ENCODE measurements around the gene TNNT2.
A peak's percentile ranks its signal among the peaks of the same experiment; 100 is the strongest.

TNNT2 gene

DNA sequence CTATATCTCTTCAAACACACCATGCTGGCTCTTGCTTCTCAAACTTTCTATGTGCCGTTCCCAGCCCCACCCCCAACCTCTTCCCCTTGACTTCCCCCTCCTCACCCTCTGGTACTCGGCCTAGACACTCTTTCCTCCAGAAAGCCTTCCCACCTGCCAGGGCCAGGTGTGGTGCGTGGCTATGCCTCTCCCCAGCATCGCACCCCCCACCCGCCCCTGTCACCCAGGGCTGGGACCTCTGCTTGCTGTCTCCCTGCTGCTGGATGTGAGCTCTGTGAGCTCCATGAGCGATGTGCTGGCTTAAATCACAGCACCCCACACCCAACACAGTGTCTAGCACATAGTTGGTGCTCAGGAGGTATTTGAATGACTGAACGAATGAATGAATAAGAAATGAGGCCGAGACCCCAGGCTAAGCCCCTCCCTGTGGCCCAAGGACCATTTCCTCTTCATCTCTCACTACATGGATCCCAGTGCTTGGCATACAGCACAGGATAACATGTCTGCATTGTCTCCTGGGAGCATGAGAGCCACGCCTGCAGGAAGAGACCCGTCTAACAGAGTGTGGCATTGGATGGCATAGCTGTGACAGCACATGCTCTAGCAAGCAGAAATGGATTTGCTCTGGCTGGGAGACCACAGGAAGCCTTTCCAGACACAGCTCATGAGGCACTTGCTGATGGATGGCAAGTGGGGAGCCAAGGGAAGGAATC lies 19.7 kb downstream of the TNNT2 start:
- H3K27me3 Mint-ChIP-seq, result peaks cover 12% of the 10 kb centered on the region
- H3K27ac Mint-ChIP-seq, result no peak overlapping the region
- no peak for DNase-seq
- H3K4me1 Mint-ChIP-seq, result no peaks in the 10 kb centered on the region
- no peaks in the 10 kb centered on the region for H3K9me3 Mint-ChIP-seq
- H3K4me3 Mint-ChIP-seq, result no peak overlapping the region
- no peak for ATAC-seq

DNA sequence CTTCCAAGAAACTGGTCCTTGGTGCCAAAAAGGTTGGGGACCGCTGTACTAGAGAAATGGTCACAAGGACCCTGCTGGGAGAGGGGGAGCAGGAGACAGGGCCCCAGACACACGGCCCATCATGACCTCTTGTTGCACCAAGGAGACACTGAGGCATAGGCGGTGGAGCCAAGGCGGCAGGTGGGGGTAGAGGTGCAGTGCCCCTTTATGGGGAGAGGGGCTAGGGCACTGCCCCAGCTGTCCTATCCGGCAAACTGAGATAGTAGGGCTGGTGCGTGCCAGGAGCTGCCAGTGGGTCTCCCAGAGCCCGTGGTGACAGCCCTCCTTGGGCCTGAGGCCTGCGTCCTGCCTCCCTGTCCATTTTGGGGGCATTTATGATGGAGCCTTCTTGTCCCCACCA lies 20.3 kb downstream of the TNNT2 start:
- H3K4me3 Mint-ChIP-seq, result no peak overlapping the region
- no peak for ATAC-seq
- DNase-seq, result no peak
- no peaks in the 10 kb centered on the region for H3K9me3 Mint-ChIP-seq
- no peak overlapping the region for H3K27ac Mint-ChIP-seq
- no peaks in the 10 kb centered on the region for H3K4me1 Mint-ChIP-seq
- H3K27me3 Mint-ChIP-seq, result peaks cover 8% of the 10 kb centered on the region

DNA sequence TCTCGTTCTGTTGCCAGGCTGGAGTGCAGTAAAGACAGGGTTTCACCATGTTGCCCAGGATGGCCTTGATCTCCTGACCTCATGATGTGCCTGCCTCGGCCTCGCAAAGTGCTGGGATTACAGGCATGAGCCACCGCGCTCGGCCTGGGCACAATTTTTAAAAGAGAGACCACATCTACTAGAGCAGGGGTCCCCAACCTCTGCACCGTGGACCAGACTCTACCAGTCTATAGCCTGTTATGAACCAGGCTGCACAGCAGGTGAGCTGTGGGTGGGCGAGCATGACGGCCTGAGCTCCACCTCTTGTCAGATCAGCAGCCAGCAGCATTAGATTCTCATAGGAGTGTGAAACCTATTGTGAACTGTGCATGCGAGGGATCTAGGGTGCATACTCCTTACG lies 20.8 kb downstream of the TNNT2 start:
- no peaks in the 10 kb centered on the region for H3K9me3 Mint-ChIP-seq

DNA sequence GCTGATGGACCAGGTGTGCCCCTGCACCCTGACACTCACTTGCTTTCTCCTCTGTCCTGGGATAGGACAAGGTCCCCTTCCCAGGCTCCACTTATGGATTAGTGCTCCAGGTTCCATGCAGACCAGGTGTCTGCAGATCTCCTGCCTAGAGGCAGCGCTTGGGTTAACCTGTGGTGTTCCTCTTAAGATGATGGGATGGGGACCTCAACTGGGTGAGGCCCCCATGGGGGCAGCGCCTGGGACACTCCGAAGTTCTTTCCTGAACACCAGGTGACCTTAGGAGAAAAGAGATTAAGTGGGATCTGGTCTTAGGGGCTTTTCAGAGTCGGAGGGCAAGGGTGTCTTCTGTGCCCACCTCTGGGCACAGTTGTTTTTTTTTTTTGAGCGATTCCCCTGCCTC lies 21.2 kb downstream of the TNNT2 start:
- Mint-ChIP-seq H3K9me3 (no peaks in the 10 kb centered on the region), H3K4me3 (no peak overlapping the region), H3K27me3 (no peaks in the 10 kb centered on the region), H3K4me1 (no peaks in the 10 kb centered on the region), H3K27ac (no peak overlapping the region)
- ATAC-seq (no peak), DNase-seq (no peak)

More for the DNA sequence above, 20.8 kb downstream of the TNNT2 start:
- H3K4me3 Mint-ChIP-seq, result no peak overlapping the region
- H3K27ac Mint-ChIP-seq, result no peak overlapping the region
- no peaks in the 10 kb centered on the region for H3K4me1 Mint-ChIP-seq
- no peak for ATAC-seq
- peaks cover 2% of the 10 kb centered on the region for H3K27me3 Mint-ChIP-seq
- no peak for DNase-seq

DNA sequence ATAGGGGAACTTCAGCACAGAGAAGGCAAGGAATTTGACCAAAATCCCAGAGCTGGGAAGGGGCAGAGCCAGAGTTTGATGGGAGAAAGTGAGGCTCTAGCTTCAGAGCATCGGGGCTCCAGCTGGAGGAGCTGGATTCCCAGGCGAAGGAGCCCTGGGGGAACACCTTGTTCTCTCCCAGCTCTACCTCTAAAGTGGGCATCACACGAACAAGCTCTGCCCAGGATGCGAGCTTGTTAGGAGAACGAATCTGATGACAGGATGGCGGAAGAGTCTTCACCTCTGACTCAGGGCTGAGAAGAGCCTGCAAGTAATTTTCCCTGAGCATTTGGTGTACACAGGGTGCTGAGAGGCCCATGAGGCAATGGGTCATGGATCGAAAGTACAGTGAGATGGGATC lies 22.0 kb downstream of the TNNT2 start:
- Mint-ChIP-seq H3K4me1 (no peaks in the 10 kb centered on the region), H3K27me3 (no peaks in the 10 kb centered on the region), H3K9me3 (no peaks in the 10 kb centered on the region), H3K4me3 (no peak overlapping the region), H3K27ac (no peak overlapping the region)
- ATAC-seq (no peak), DNase-seq (no peak)

DNA sequence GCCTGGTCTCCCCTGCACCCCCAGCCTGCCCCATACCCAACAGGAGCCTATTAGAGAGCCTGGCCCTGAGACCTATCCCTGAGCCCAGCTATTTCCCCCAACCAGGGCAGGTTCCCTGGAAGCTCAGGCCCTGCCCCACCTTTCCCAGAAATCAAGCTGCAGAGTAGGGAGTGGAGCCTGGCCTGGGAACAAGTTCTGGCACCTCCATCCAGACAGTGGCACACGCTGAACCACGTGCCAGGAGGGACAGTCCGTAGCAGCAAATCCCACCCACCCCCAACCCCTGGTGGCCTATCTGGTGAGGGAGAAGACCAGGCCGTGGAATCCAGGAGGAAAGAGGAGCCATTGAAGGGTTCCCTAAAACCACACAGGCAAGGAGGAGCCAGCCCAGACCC lies 22.6 kb downstream of the TNNT2 start:
- Mint-ChIP-seq H3K27me3 (no peaks in the 10 kb centered on the region), H3K27ac (no peak overlapping the region), H3K9me3 (no peaks in the 10 kb centered on the region), H3K4me1 (no peaks in the 10 kb centered on the region), H3K4me3 (no peak overlapping the region)
- ATAC-seq, result no peak
- DNase-seq, result no peak

DNA sequence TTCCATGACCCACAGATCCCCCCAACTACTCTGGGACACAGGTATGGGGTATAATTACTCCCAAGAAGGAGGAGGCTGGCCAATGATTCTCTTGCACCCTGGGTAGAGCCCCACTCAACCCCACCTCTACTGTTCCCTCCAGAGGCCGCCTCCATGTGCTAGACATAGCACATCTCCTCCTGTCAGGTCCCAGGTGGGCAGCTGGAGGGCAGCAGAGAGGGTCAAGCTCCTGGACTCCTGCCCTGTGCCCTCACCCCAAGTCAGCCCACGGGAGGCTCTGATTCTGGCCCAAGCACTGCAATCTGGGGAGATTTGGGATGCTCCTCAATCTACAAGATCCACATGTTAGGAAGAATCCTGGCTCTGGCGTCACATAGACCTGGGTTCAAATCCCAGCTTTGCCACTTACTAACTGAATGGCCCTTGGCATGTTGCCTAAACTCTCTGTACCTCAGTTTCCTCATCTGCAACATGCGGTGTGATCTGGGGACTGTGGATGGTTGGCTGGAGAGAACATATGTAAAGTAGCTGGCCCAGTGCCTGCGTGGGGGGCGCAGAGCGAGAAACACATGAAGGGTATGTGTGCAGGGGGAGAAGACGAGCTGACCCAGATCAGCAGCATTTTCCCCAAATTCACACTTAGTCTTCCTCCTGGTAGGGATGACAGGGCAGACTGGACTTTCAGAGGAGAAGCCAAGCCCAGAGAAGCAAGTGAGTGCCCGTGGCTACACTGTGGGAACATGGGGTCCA lies 23.2 kb downstream of the TNNT2 start:
- DNase-seq (no peak), ATAC-seq (no peak)
- Mint-ChIP-seq H3K4me3 (no peak overlapping the region), H3K27ac (peak overlapping the region in 1 of 2 donors; percentile 43), H3K9me3 (no peaks in the 10 kb centered on the region), H3K27me3 (no peaks in the 10 kb centered on the region), H3K4me1 (no peaks in the 10 kb centered on the region)

DNA sequence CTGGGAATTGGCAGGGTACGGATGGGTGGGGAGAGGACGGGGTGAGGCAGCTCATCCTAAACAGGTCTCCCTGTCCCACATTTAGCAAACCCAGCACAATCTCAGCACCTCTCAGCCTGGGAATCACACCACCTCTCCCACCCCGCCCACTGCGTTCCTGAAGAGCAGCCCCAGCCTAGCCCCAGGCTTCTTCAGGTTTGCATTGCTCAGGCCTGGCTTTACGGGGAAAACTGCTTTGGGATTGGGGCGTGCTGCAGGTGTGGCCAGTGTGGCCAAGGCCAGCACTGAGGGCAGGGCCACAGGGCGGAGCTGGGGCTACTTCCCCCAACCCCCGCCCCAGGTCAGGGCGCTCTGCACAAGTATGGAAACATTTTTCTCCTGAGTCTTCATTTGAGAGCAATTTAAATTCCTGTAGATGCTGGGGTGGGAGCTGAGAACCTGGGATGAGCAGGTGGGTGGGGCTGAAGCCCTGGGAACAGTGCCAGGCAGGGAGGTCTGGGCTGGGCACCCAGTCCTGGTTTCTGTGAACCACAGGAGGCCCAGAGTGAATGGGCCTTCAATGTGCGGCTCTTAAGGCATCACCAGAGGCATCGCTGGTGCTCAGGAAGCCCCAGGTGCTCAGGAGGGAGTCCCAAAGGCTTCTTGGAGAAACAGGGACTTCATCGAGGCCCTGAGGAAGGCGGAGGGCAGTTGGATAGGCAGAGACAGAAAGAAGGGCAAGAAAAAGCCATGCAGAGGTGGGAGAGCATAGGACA lies 24.1 kb downstream of the TNNT2 start:
- peaks cover under 1% of the 10 kb centered on the region for H3K27me3 Mint-ChIP-seq
- H3K9me3 Mint-ChIP-seq, result no peaks in the 10 kb centered on the region
- peak overlapping the region in 1 of 2 donors; percentile 23 for H3K27ac Mint-ChIP-seq
- ATAC-seq (no peak), DNase-seq (no peak)
- no peaks in the 10 kb centered on the region for H3K4me1 Mint-ChIP-seq
- H3K4me3 Mint-ChIP-seq, result no peak overlapping the region

DNA sequence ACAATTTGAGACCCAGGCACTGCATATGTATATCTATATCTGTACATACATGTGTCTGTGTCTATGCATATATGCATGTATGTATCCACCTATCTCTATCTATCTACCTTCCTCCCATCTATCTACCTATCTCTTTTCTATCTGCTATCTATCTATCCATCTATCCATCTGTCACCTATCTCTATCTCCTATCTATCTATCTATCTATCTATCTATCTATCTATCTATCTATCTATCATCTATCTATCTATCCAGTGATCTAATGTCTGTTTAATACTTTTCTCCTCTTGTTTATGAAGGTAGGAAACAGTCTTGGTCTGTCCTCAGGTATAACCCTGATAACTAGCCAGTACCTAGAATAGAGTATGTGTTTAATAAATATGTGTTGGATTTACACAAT lies 25.9 kb downstream of the TNNT2 start:
- ATAC-seq, result no peak
- Mint-ChIP-seq H3K27ac (no peak overlapping the region), H3K4me3 (no peak overlapping the region), H3K4me1 (no peaks in the 10 kb centered on the region), H3K27me3 (peaks cover 18% of the 10 kb centered on the region), H3K9me3 (no peaks in the 10 kb centered on the region)
- DNase-seq, result no peak

DNA sequence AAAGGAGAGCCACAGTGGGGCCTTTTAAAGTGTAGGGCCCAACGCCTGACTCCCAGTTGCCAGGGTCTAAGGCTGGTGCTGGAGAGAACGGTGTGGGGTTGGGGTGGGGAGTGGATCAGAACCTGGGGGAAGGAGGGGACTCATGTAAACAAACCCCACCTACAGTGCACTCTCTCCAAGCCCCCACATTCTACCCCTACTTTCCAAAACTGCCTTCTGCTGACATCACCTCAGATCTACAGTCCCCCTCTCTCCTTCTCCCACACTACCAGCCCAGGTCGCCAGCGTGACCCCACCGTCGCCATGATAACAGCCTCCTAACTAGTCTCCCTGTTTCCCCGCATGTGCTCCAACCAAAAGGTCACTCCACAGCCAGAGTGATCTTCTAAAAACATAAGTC lies 26.6 kb downstream of the TNNT2 start:
- Mint-ChIP-seq H3K4me3 (no peak overlapping the region), H3K27ac (no peak overlapping the region), H3K27me3 (peaks cover 18% of the 10 kb centered on the region), H3K9me3 (no peaks in the 10 kb centered on the region), H3K4me1 (no peaks in the 10 kb centered on the region)
- ATAC-seq, result no peak
- no peak for DNase-seq

DNA sequence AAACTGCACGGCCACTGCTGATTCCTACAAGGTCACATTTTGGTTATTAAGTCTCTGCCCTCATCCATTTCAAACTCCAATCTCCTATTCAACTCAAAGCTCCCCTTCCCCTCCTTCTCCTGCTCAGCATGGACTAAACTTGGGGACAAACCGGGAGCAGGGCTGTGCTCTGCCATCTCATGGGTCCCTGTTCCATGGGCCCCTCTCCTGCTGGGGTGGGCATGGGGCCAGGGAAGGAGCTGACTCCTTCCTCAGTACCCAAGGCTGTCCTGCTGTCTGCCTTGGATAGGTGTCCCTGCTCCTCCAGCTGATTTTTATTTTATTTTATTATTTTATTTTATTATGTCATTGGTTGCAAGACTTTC lies 27.1 kb downstream of the TNNT2 start:
- ATAC-seq, result no peak
- no peak overlapping the region for H3K27ac Mint-ChIP-seq
- no peak overlapping the region for H3K4me3 Mint-ChIP-seq
- H3K4me1 Mint-ChIP-seq, result no peaks in the 10 kb centered on the region
- H3K9me3 Mint-ChIP-seq, result no peaks in the 10 kb centered on the region
- H3K27me3 Mint-ChIP-seq, result peaks cover 18% of the 10 kb centered on the region
- DNase-seq, result no peak

DNA sequence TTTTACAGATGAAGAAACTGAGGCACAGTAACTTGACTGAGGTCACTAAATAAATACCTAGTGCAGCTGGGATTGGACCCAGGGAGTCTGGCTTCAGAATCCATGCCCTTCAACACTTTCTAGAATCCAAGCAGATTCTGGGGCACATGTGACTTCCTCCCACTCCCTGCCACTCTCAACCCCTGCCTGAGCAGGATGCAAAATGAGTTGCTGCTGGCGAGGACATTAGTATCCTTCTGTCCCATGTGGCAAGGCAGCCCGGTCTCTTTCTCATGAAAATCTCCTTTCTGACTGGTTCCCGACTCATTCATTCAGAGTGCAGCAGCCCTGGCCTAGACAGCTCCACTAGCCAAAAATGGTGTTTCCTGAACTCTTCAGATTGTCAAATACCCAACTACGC lies 28.4 kb downstream of the TNNT2 start:
- no peak overlapping the region for H3K4me3 Mint-ChIP-seq
- no peaks in the 10 kb centered on the region for H3K9me3 Mint-ChIP-seq
- ATAC-seq (no peak), DNase-seq (no peak)
- H3K27me3 Mint-ChIP-seq, result peaks cover 18% of the 10 kb centered on the region
- H3K27ac Mint-ChIP-seq, result no peak overlapping the region
- H3K4me1 Mint-ChIP-seq, result no peaks in the 10 kb centered on the region

DNA sequence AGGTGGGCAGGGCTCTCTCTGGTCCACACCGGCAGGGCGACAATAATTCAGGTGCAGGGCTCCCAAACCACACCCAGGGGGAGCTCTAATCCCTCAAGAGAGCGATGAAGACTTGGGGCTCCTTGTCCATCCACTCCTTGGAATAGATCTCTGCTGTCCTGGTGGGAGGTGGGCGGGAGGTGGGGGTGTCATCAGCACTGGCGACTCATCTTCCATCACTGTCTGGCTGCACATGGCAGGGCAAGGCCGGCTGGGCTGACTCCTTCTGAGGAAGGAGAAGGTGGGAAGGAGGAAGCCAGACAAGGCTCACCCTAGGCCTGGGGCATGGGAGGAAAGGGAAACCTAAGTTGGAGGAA lies 29.3 kb downstream of the TNNT2 start:
- H3K27me3 Mint-ChIP-seq, result peaks cover 18% of the 10 kb centered on the region
- ATAC-seq, result peak; percentile 68
- peak; percentile 27 to 32 for DNase-seq
- no peaks in the 10 kb centered on the region for H3K9me3 Mint-ChIP-seq
- no peak overlapping the region for H3K27ac Mint-ChIP-seq
- no peak overlapping the region for H3K4me3 Mint-ChIP-seq
- H3K4me1 Mint-ChIP-seq, result no peaks in the 10 kb centered on the region

DNA sequence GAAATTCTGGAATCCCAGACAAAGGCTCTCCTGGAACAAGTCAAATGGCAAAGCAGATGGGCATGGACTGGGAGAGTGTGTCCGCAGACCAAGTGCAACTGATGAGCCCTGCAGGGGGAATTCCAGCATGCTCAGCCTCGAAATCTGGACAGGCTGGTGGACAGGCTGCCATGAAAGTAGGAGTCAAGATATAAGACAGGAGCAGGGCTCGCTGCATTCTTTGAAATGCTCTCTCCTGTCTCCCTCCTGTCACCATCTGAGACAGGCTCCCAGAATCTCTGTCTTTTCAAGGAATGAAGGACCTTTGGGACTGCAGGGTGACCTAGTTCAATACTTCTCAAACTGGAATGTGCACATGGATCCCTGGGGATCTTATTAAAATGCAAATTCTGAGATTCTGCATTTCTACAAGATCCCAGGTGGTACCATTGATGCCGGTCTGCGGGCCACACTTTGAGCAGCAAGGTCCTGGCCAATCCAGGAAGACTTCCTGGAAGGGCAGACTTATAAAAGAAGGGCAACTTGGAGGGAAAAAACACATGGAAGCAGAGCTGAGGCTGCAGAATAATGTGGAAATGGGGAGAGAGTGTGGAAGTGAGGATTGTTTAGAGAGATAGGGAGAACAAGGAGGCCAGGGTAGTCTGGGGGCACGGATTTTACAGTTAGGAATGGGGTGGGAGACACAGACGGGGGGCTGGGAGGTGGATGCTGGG lies 29.8 kb downstream of the TNNT2 start:
- DNase-seq, result no peak
- no peak for ATAC-seq
- H3K9me3 Mint-ChIP-seq, result no peaks in the 10 kb centered on the region
- no peak overlapping the region for H3K4me3 Mint-ChIP-seq
- no peak overlapping the region for H3K27ac Mint-ChIP-seq
- H3K27me3 Mint-ChIP-seq, result peaks cover 18% of the 10 kb centered on the region
- H3K4me1 Mint-ChIP-seq, result no peaks in the 10 kb centered on the region

DNA sequence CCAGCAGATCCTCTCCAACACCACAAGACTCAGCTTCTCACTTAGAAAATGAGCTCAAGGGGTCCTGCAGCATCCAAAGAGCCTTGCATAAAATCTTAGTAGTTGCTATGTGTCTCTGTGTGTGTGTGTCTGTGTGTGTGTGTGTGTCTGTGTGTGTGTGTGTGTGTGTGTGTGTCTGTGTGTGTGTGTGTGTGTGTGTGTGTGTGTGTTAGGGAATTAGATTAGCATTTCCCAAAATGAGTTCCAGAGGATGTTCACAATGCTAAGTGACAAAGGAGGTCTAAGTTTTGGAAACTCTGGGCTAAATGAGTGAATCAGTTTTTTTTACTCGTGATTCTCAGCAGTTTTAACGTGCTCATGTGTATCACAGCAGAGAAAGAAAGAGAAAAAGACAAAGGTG lies 30.5 kb downstream of the TNNT2 start:
- no peak for ATAC-seq
- Mint-ChIP-seq H3K9me3 (no peaks in the 10 kb centered on the region), H3K27me3 (peaks cover 18% of the 10 kb centered on the region)

More for the DNA sequence above, 30.5 kb downstream of the TNNT2 start:
- Mint-ChIP-seq H3K4me3 (no peak overlapping the region), H3K27ac (no peak overlapping the region), H3K4me1 (no peaks in the 10 kb centered on the region)
- DNase-seq, result no peak

Measured in stimulated activated naive CD8-positive, alpha-beta T cell treated with anti-CD3 and anti-CD28 coated beads, Interleukin-15, amount 100 ng/mL, for 72 hours (primary cell).